Middle frontal gyrus (tissue), 1 donor: ENCODE data around the gene SORCS1.

Experiments used
- DNase-seq: peaks from one replicate; pipeline ENCODE4 v3.0.0-alpha.2; 2015; ENCODE audit warnings: low spot score; ENCODE audit errors: extremely low spot score

Gene SORCS1

GRCh38 chr10:107163881-107164861, at the start of gene SORCS1:
SORCS1 (minus strand) TSS chr10:107164706.
- DNase-seq, result no peak

GRCh38 chr10:107214261-107214660, 49.8 kb upstream of the SORCS1 start:
- DNase-seq, result no peak

GRCh38 chr10:107213861-107214260, 49.4 kb upstream of the SORCS1 start:
- no peak for DNase-seq

GRCh38 chr10:107206833-107207232, 42.3 kb upstream of the SORCS1 start:
- DNase-seq, result no peak

GRCh38 chr10:107169516-107169915, 5.0 kb upstream of the SORCS1 start:
- no peak for DNase-seq

GRCh38 chr10:107168738-107169137, 4.2 kb upstream of the SORCS1 start:
- no peak for DNase-seq

GRCh38 chr10:107166403-107166802, 1.9 kb upstream of the SORCS1 start:
- no peak for DNase-seq

- no peak for DNase-seq
Observed at GRCh38 chr10:107164992-107165391, 486 bp upstream of the SORCS1 start.

- no peak for DNase-seq
Observed at GRCh38 chr10:107163076-107163855, 1.2 kb downstream of the SORCS1 start.

- DNase-seq, result no peak
Observed at GRCh38 chr10:107160866-107161265, 3.6 kb downstream of the SORCS1 start.

GRCh38 chr10:107159871-107160270, 4.6 kb downstream of the SORCS1 start:
- no peak for DNase-seq

GRCh38 chr10:107157071-107157470, 7.4 kb downstream of the SORCS1 start:
- DNase-seq, result no peak

GRCh38 chr10:107152087-107152486, 12.4 kb downstream of the SORCS1 start:
- no peak for DNase-seq

- no peak for DNase-seq
Observed at GRCh38 chr10:107148906-107149305, 15.6 kb downstream of the SORCS1 start.

- DNase-seq, result no peak
Observed at GRCh38 chr10:107144490-107144889, 20.0 kb downstream of the SORCS1 start.

- no peak for DNase-seq
Observed at GRCh38 chr10:107141524-107142061, 22.9 kb downstream of the SORCS1 start.

GRCh38 chr10:107139237-107139636, 25.3 kb downstream of the SORCS1 start:
- DNase-seq, result no peak

- DNase-seq, result no peak
Observed at GRCh38 chr10:107133656-107134055, 30.9 kb downstream of the SORCS1 start.

- DNase-seq, result no peak
Observed at GRCh38 chr10:107129000-107129399, 35.5 kb downstream of the SORCS1 start.

GRCh38 chr10:107126512-107127065, 37.9 kb downstream of the SORCS1 start:
- no peak for DNase-seq

- no peak for DNase-seq
Observed at GRCh38 chr10:107122703-107123102, 41.8 kb downstream of the SORCS1 start.

- DNase-seq, result no peak
Observed at GRCh38 chr10:107118866-107119265, 45.6 kb downstream of the SORCS1 start.
